GM19193 (cell line): ENCODE results near the gene ASCC1.

ENCODE experiments used
- POLR2A ChIP-seq: IDR thresholded peaks from 4 replicates; pipeline ENCODE4 v1.6.1; 2011; ENCODE audit not compliant: insufficient read depth, insufficient read length; ENCODE audit errors: extremely low read depth

ASCC1 gene

GRCh38 chr10:72253578-72253977, 37.5 kb upstream of the ASCC1 start:
- no peak for TF ChIP-seq POLR2A

GRCh38 chr10:72252972-72253371, 36.9 kb upstream of the ASCC1 start:
- no peak for TF ChIP-seq POLR2A

- TF ChIP-seq POLR2A, result no peak
These were observed 35.6 kb upstream of the ASCC1 start for GRCh38 chr10:72251635-72252034.

GRCh38 chr10:72250666-72251065, 34.6 kb upstream of the ASCC1 start:
- TF ChIP-seq POLR2A, result no peak

- TF ChIP-seq POLR2A, result peak; percentile 85
These were observed 32.5 kb upstream of the ASCC1 start for GRCh38 chr10:72248468-72249151.

GRCh38 chr10:72245949-72246525, 30.0 kb upstream of the ASCC1 start:
- no peak for TF ChIP-seq POLR2A

GRCh38 chr10:72244573-72245038, 28.5 kb upstream of the ASCC1 start:
- TF ChIP-seq POLR2A, result no peak

- no peak for TF ChIP-seq POLR2A
These were observed 27.9 kb upstream of the ASCC1 start for GRCh38 chr10:72243822-72244437.

GRCh38 chr10:72242675-72243074, 26.6 kb upstream of the ASCC1 start:
- no peak for TF ChIP-seq POLR2A

GRCh38 chr10:72241691-72242252, 25.7 kb upstream of the ASCC1 start:
- TF ChIP-seq POLR2A, result no peak

- TF ChIP-seq POLR2A, result no peak
These were observed 24.3 kb upstream of the ASCC1 start for GRCh38 chr10:72240371-72240770.

GRCh38 chr10:72239409-72239808, 23.3 kb upstream of the ASCC1 start:
- TF ChIP-seq POLR2A, result no peak

GRCh38 chr10:72238392-72239175, 22.5 kb upstream of the ASCC1 start:
- no peak for TF ChIP-seq POLR2A

- no peak for TF ChIP-seq POLR2A
These were observed 19.6 kb upstream of the ASCC1 start for GRCh38 chr10:72235544-72236279.
